ENCODE data around the gene EXOC6.

EXOC6 gene

DNA sequence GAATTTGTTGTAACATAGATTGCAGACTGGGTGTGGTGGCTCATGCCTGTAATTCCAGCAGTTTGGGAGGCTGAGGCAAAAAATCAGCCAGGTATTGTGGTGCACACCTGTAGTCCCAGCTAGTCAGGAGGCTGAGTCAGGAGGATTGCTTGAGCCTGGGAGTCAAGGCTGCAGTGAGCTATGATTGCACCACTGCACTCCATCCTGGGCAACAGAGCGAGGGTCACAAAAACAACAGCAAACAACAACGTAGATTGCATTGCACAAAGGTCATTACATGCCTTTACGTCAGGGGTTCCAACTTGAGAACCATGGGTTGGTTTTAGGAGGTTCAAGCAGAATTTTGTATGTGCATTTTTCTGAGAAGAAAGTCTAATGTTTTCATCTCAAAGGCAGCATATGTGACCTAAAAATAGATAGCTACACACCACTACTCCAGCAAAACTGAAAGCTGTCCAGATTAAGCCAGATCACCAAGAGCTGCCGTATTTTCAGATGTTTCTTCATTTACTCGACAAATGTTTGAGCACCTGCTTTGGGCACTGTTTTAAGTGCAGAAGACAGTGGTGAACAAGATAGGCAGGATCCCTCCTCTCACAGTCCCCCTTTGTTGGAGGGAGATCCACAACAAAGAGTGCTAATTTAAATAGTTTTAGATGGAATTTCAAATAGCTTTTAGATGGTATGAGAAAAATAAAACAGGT lies 183.9 kb downstream of the EXOC6 start:
- no peak for DNase-seq

GRCh38 chr10:93032809-93033137 lies 184.5 kb downstream of the EXOC6 start:
- no peak for DNase-seq

DNA sequence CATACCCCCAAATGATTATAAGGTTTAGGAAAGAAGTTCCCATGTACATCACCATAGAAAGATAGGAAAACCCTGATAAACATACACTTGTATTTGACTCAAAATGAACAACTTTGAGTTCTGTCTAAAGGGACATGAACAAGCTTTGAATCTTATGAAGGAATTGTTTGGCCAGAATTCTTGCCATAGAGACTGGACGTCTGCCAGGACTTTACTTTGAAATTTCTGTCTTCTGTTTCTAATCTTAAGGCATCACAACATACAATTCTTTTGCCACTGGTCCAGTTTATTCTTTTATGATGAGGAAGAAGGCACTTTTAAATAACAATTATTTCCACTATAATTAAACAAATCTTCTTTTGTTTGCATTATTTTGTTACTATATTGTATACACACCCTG lies 186.1 kb downstream of the EXOC6 start:
- DNase-seq = no peak

- no peak for DNase-seq
Observed at GRCh38 chr10:93039110-93039509, 190.8 kb downstream of the EXOC6 start.

- no peak for DNase-seq
Observed at GRCh38 chr10:93039721-93040120, 191.4 kb downstream of the EXOC6 start.

GRCh38 chr10:93054486-93054885 lies 206.2 kb downstream of the EXOC6 start:
- DNase-seq = no peak

DNA sequence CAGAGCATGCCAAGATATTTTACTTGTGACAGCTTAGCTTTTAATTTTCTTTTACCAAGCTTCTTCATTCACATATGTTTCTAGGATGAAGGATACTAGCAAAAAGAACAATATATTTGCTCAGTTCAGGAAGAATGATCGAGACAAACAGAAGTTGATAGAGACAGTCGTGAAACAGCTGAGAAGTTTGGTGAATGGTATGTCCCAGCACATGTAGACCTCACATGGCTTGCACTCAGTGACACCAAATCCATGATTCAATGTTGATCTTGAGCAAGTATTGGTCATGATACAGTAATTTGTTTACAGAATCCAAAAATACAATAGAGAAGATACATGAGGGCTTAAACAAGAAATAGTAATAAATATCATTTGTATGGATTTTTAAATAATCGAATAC lies 209.8 kb downstream of the EXOC6 start:
- DNase-seq = no peak

GRCh38 chr10:93059975-93060886 lies 211.9 kb downstream of the EXOC6 start, which contains the start of gene CYP26C1:
Gene CYP26C1 (plus strand): TSS chr10:93060798. CDS start chr10:93061264, 466 bp downstream.
- DNase-seq = no peak

DNA sequence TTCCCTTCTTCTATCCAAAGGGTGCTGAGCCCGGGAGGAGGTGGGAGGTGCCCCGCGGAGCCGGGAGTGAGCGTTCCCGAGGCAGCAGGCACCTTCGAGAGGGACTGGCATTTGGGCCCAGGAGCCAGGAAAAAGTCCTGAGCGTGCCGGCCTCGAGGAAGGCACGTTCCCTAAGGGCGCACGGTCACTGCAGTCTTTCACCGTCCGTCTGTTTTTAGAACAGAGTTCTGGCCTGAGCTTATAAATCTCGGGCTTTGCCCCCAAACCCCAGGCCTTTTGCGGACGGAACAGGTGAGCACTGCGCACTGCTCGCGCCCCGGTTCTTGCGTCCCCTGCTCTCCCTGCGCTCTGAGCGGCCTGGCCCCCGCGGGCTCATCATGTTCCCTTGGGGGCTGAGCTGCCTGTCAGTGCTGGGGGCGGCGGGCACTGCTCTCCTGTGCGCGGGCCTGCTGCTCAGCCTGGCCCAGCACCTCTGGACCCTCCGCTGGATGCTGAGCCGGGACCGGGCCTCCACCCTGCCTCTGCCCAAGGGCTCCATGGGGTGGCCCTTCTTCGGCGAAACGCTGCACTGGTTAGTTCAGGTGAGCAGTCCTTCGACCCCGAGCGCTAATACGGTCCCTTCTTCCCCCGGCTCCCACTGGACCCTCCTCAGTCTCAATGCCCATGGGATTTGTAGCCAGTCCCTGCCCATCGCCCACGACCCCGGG lies 212.7 kb downstream of the EXOC6 start:
- no peak for DNase-seq

DNA sequence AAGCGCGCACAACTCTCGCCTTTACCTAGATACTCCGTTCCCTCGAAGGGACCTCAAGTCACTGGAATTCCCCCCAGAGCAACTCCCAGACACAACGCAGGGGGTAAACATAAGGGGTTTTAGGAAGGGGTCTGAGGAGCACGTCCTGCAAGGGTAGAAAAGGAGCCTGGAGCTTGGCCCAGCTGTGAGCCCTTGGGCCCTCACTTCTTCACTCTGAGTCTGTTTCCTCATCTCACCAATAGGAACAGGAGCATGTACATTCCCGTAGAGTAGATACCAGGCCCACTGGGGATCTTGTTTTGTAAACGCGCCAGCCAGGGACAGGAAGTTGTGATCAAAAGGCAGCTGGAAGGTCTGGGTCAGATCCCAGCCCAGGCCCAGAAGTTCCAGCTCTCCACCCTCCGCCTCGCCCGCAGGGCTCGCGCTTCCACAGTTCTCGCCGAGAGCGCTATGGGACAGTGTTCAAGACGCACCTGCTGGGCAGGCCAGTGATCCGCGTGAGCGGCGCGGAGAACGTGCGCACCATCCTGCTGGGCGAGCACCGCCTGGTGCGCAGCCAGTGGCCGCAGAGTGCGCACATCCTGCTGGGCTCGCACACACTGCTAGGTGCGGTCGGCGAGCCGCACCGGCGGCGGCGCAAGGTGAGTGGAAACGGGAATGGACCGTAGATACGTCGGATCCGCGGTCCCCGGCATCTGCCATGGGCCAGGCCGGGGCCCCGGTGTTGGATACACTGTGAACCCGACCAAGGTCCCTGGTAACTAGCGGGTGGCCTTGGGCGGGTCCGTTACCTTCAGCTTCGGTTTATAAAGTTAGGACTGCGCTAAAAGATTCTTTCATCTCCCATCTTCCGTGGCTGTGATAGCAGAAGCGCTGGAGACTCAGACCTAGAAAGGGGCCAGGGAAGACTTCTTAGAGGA lies 213.5 kb downstream of the EXOC6 start:
- DNase-seq = no peak

DNA sequence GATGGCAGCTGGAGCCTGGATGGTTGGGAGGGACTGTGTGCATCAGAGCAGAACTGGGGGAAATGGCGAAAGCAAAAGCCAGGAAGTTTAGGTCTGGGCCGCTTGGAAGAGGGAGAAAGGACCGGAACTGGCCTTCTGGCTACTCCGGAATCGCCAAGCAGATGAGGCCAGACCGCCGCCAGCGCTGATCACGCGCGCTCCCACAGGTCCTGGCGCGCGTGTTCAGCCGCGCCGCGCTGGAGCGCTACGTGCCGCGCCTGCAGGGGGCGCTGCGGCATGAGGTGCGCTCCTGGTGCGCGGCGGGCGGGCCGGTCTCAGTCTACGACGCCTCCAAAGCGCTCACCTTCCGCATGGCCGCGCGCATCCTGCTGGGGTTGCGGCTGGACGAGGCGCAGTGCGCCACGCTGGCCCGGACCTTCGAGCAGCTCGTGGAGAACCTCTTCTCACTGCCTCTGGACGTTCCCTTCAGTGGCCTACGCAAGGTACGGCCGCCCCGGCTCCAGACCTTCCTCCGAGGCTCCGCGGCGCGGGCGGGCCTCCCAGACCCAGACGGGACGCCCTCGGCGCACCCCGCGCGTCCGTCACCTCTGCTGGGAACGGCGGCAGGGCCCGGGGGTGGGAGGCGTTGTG lies 214.3 kb downstream of the EXOC6 start:
- DNase-seq = no peak

DNA sequence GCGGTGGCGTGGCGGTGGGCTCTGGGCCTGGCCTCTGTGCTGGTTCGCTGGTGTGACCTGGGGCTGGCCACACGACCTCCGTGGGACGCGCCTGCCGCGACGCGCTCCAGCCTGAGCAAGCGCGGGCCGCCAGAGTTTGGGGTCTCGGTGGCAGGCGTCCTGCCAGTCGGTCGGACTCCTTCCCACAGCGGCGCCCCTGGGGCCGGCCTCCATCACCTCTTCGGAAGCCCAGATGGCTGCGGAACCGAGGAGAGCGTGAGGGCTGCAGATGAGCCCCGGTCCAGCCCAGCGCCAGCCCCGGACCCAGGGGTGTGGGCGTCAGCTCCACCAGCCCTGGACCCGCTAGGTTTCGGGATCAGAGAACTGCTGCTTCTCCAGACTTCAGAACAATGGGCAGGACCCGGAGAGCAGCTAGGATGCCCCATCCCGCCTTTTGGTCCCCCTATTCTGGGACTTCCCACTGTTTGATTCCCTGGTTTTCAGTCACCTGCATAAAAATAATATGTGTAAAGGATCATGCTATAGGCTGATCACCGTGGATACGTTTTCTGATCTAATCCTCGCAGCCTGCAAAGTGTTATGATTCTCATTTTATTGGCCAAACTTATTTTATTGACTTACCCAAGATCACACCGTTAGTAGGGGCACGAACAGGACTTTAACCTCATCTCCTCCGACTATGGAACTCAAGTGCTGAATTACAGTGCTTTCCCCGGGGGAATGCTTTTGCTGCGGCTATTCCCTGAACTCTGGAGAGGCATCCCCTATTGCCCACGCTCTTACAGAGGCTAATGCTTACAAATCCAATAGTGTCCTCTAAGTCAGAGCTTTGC lies 215.0 kb downstream of the EXOC6 start:
- no peak for DNase-seq

DNA sequence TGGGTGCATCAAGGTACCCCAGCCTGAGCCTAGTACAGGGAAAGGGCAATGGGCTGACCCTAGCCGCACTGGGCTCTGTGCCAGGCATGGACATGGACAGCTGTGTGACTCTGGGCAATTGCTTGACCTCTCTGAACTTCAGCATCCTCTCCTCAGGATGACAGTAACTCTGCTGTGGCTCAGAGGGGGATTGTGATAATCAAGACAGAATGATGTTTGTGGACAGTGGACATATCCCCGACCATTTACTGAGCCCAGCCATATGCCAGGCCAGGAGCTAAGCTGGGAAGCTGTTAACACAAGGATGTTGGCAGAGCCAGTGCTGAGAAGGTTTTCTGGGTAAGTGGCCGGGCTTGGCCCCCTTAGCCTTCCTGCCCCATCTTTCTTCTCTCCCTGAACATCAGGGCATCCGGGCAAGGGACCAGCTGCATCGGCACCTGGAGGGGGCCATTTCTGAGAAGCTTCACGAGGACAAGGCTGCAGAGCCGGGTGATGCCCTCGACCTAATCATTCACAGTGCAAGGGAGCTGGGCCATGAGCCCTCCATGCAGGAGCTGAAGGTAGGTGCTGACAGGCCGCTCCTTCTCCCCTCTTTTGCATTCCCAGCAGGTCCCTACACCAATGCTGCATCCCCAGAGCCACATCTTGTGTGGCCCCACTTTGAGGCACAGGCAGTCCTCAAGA lies 215.8 kb downstream of the EXOC6 start:
- no peak for DNase-seq

- no peak for DNase-seq
Observed at GRCh38 chr10:93064874-93065660, 216.7 kb downstream of the EXOC6 start.

DNA sequence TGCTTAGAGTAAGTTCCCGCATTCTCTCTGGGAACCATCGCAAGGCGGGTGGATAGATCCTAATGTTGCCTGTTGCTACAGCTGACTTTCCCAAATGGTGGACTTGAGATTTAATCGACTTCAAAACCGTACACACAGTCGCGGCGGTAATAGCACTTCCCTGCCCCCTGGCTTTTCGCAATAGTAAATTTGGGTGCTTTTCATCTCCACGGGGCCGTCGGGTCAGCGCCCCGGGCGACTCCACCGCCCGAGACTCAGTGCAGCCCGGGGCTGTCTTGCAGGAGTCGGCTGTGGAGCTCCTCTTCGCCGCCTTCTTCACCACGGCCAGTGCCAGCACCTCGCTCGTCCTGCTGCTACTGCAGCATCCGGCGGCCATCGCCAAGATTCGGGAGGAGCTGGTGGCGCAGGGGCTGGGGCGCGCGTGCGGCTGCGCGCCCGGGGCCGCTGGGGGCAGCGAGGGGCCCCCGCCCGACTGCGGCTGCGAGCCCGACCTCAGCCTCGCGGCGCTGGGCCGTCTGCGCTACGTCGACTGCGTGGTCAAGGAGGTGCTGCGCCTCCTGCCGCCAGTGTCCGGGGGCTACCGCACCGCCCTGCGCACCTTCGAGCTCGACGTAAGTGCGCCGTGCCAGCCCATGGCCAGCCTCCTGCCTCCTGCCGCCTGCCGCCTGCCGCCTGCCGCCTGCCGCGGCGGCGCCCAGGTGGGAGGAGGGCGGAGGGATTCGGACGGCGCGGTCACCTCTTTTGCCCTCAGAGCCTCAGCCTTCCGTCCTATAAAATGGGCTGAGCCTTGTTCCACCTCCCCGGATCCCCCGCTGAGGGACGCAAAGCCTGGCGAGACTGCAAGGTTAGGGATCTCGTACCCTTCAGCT lies 217.6 kb downstream of the EXOC6 start:
- DNase-seq = no peak

GRCh38 chr10:93066544-93066913 lies 218.2 kb downstream of the EXOC6 start:
- no peak for DNase-seq

- no peak for DNase-seq
Observed at GRCh38 chr10:93067443-93068365, 219.4 kb downstream of the EXOC6 start.
